Stimulated activated CD4-positive, alpha-beta T cell treated with anti-CD3 and anti-CD28 coated beads, TNF-alpha, amount 100 ng/mL, for 24 hours (primary cell): ENCODE data around the gene B3GAT2.

Experiments used
- DNase-seq, 3 experiments: peaks; one replicate each; pipeline ENCODE4 v3.0.0-alpha.2; 2020; ENCODE audit warnings: low read depth in 3 of 3

Gene B3GAT2

GRCh38 chr6:70900047-70900446 is 56.8 kb downstream of the B3GAT2 start:
- DNase-seq: no peak

- DNase-seq: no peak
Observed at GRCh38 chr6:70894001-70894400, 62.9 kb downstream of the B3GAT2 start.

GRCh38 chr6:70889270-70889669 is 67.6 kb downstream of the B3GAT2 start:
- DNase-seq: no peak

- DNase-seq: no peak
Observed at GRCh38 chr6:70886661-70887060, 70.2 kb downstream of the B3GAT2 start.

GRCh38 chr6:70886071-70886470 is 70.8 kb downstream of the B3GAT2 start:
- no peak for DNase-seq

- peak; percentile 32 to 46 (median 36) for DNase-seq
Observed at GRCh38 chr6:70884074-70884983, 72.5 kb downstream of the B3GAT2 start.

- no peak for DNase-seq
Observed at GRCh38 chr6:70879496-70879895, 77.4 kb downstream of the B3GAT2 start.

- no peak for DNase-seq
Observed at GRCh38 chr6:70874181-70874913, 82.5 kb downstream of the B3GAT2 start.

GRCh38 chr6:70872469-70872868 is 84.4 kb downstream of the B3GAT2 start:
- DNase-seq: no peak

GRCh38 chr6:70864401-70864800 is 92.5 kb downstream of the B3GAT2 start:
- DNase-seq: no peak

GRCh38 chr6:70863343-70863742 is 93.5 kb downstream of the B3GAT2 start:
- DNase-seq: no peak

GRCh38 chr6:70860920-70861319 is 95.9 kb downstream of the B3GAT2 start:
- DNase-seq: no peak

GRCh38 chr6:70860045-70860444 is 96.8 kb downstream of the B3GAT2 start:
- no peak for DNase-seq

- DNase-seq: no peak
Observed at GRCh38 chr6:70857387-70858077, 99.3 kb downstream of the B3GAT2 start.

- DNase-seq: no peak
Observed at GRCh38 chr6:70852667-70853246, 104.1 kb downstream of the B3GAT2 start.

- DNase-seq: no peak
Observed at GRCh38 chr6:70849348-70850069, 107.4 kb downstream of the B3GAT2 start.

- DNase-seq: no peak
Observed at GRCh38 chr6:70847106-70848084, 109.5 kb downstream of the B3GAT2 start.

GRCh38 chr6:70846207-70846835 is 110.5 kb downstream of the B3GAT2 start:
- DNase-seq: no peak

- no peak for DNase-seq
Observed at GRCh38 chr6:70844301-70844700, 112.6 kb downstream of the B3GAT2 start.
